Activated B cell treated with CpG ODN at 0.5 μM for 24 hours (primary cell): ENCODE data around the gene RPS6KA2. TPM values are rescaled to one million over a fixed set of nuclear protein-coding genes. Genes with fewer than 3 reads are reported as not detected.

Source experiments
- ATAC-seq: fragments of 200-7000 bp; cut with Tn5 transposase; one replicate; pipeline ENCODE4 v1.10.0; 2021; ENCODE audit warnings: low read depth, mild to moderate bottlenecking, moderate library complexity
- CTCF ChIA-PET: fragments of 350-600 bp; sonication (Branson Sonifier 250); formaldehyde crosslinking; loops from one replicate; lab custom pipeline; 2021; ENCODE audit warnings: antibody characterized with exemption; lab: Charles Lee
- POLR2A ChIA-PET: fragments of 350-600 bp; sonication (Branson Sonifier 250); formaldehyde crosslinking; loops from one replicate; lab custom pipeline; 2021; ENCODE audit warnings: antibody characterized with exemption; lab: Charles Lee
- DNase-seq: peaks from one replicate; pipeline ENCODE4 v3.0.0; 2022
- H3K27ac Mint-ChIP-seq: one replicate; pipeline ENCODE4 v1.8.0; 2020; ENCODE audit warnings: mixed read lengths
- H3K27me3 Mint-ChIP-seq: one replicate; pipeline ENCODE4 v1.8.0; 2021; ENCODE audit warnings: mixed read lengths
- H3K36me3 Mint-ChIP-seq: one replicate; pipeline ENCODE4 v1.8.0; 2021; ENCODE audit warnings: low read depth, mixed read lengths
- H3K4me1 Mint-ChIP-seq: one replicate; pipeline ENCODE4 v1.8.0; 2021; ENCODE audit warnings: mixed read lengths
- H3K4me3 Mint-ChIP-seq: one replicate; pipeline ENCODE4 v1.8.0; 2020; ENCODE audit warnings: mild to moderate bottlenecking, mixed read lengths
- H3K9me3 Mint-ChIP-seq: one replicate; pipeline ENCODE4 v1.8.0; 2020; ENCODE audit warnings: mixed read lengths
- CTCF ChIP-seq: fragments of 200-600 bp; IDR thresholded peaks from one replicate; pipeline ENCODE4 v1.8.0; 2022; ENCODE audit warnings: antibody characterized with exemption, mild to moderate bottlenecking
- intact Hi-C: fragments of 100-400 bp; cut with micrococcal nuclease; formaldehyde crosslinking; loops from one replicate; pipeline ENCODE4 v1.15.1; 2024
- total RNA-seq: library from RNA; stranded (reverse); gene quantifications from 2 replicates; pipeline ENCODE4 v1.2.3, GENCODE V29; 2022

Gene RPS6KA2
- total RNA-seq, 1 donor from 2014 or later, result 14.4 TPM

- intact Hi-C loops, result no loop called here
- DNase-seq (no peak), ATAC-seq (no peak)
- no peaks in the 10 kb centered on the region for H3K9me3 Mint-ChIP-seq
- H3K27ac Mint-ChIP-seq, result no peak overlapping the region
- no peaks in the 10 kb centered on the region for H3K36me3 Mint-ChIP-seq
- TF ChIP-seq CTCF, result no peak
- H3K4me3 Mint-ChIP-seq, result no peak overlapping the region
- POLR2A ChIA-PET, result no interaction called here
- peaks cover 3% of the 10 kb centered on the region for H3K4me1 Mint-ChIP-seq
- peaks cover 15% of the 10 kb centered on the region for H3K27me3 Mint-ChIP-seq
- CTCF ChIA-PET, result no interaction called here
Measured at GRCh38 chr6:166664135-166664534, 37.1 kb upstream of the RPS6KA2 start.

GRCh38 chr6:166663568-166663967, 36.5 kb upstream of the RPS6KA2 start:
- no peak for DNase-seq
- no peaks in the 10 kb centered on the region for H3K9me3 Mint-ChIP-seq
- ChIA-PET POLR2A (no interaction called here), CTCF (no interaction called here)
- H3K27ac Mint-ChIP-seq, result no peak overlapping the region
- H3K36me3 Mint-ChIP-seq, result no peaks in the 10 kb centered on the region
- intact Hi-C loops, result no loop called here
- H3K4me1 Mint-ChIP-seq, result peaks cover 3% of the 10 kb centered on the region
- peaks cover 20% of the 10 kb centered on the region for H3K27me3 Mint-ChIP-seq
- TF ChIP-seq CTCF, result no peak
- no peak for ATAC-seq
- no peak overlapping the region for H3K4me3 Mint-ChIP-seq

GRCh38 chr6:166662690-166663089, 35.6 kb upstream of the RPS6KA2 start:
- no peaks in the 10 kb centered on the region for H3K9me3 Mint-ChIP-seq
- DNase-seq (no peak), ATAC-seq (no peak)
- intact Hi-C loops, result no loop called here
- ChIA-PET POLR2A (no interaction called here), CTCF (no interaction called here)
- H3K27ac Mint-ChIP-seq, result no peak overlapping the region
- H3K36me3 Mint-ChIP-seq, result no peaks in the 10 kb centered on the region
- no peak overlapping the region for H3K4me3 Mint-ChIP-seq
- H3K4me1 Mint-ChIP-seq, result peaks cover 5% of the 10 kb centered on the region
- TF ChIP-seq CTCF, result no peak
- H3K27me3 Mint-ChIP-seq, result peaks cover 25% of the 10 kb centered on the region

- peaks cover 32% of the 10 kb centered on the region for H3K27me3 Mint-ChIP-seq
- no peak overlapping the region for H3K4me3 Mint-ChIP-seq
- ATAC-seq (no peak), DNase-seq (no peak)
- POLR2A ChIA-PET, result no interaction called here
- TF ChIP-seq CTCF, result no peak
- H3K9me3 Mint-ChIP-seq, result no peaks in the 10 kb centered on the region
- H3K36me3 Mint-ChIP-seq, result no peaks in the 10 kb centered on the region
- intact Hi-C loops, result no loop called here
- no peak overlapping the region for H3K27ac Mint-ChIP-seq
- CTCF ChIA-PET, result no interaction called here
- peaks cover 5% of the 10 kb centered on the region for H3K4me1 Mint-ChIP-seq
Measured at GRCh38 chr6:166661327-166662085, 34.5 kb upstream of the RPS6KA2 start.

GRCh38 chr6:166660157-166660688, 33.2 kb upstream of the RPS6KA2 start:
- H3K36me3 Mint-ChIP-seq, result no peaks in the 10 kb centered on the region
- DNase-seq (no peak), ATAC-seq (no peak)
- ChIA-PET POLR2A (no interaction called here), CTCF (no interaction called here)
- no peak overlapping the region for H3K4me3 Mint-ChIP-seq
- H3K4me1 Mint-ChIP-seq, result peaks cover 5% of the 10 kb centered on the region
- H3K27ac Mint-ChIP-seq, result no peak overlapping the region
- H3K27me3 Mint-ChIP-seq, result peaks cover 32% of the 10 kb centered on the region
- H3K9me3 Mint-ChIP-seq, result no peaks in the 10 kb centered on the region
- intact Hi-C loops, result no loop called here
- TF ChIP-seq CTCF, result no peak
